ENCODE data around the gene CXorf49B.
"Not testable (repeated sequence)": the region's sequence is repeated elsewhere in the genome, so short reads cannot be mapped to it uniquely, and the experiment has no call there.

DNA sequence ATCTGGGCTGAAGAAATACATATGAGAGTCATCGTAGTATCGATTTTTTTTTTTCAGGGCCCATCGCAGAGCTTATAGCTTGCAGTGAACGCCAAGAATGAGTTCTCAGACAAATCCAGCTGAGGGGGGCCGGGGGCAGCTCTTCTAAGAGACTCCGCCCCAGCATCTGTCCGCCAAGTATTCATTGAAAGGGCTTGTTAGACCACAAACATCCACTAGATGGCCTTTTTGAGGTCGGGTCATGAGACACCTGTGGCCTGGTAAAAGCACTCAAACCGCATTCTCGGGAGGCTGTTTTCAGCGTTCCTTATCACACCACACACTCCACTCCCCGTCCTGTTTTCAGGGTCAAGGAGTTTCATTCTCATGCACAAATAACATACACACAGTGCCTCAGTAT, 15.2 kb downstream of the CXorf49B start:
- TF ChIP-seq FOXM1 (IDR thresholded peaks at IDR 0.05; ENCODE audit: low read depth, low read length); EED (IDR thresholded peaks at IDR 0.05; ENCODE audit: low read depth); TAF1 (IDR thresholded peaks at IDR 0.05; ENCODE audit: borderline replicate concordance, low read depth, low read length); ZZZ3 (IDR thresholded peaks at IDR 0.05; ENCODE audit: control insufficient read depth, insufficient read length, low read depth); ATF3 (IDR thresholded peaks at IDR 0.05; ENCODE audit: borderline replicate concordance, extremely low read depth, low read depth, low read length); POLR2AphosphoS5 (IDR thresholded peaks at IDR 0.05; ENCODE audit: low read length); EGR1 (IDR thresholded peaks at IDR 0.05; ENCODE audit: borderline replicate concordance in 1 of 2, low read depth in 2 of 2, low read length in 2 of 2): not testable (repeated sequence)
- TF ChIP-seq, protein P1, sequence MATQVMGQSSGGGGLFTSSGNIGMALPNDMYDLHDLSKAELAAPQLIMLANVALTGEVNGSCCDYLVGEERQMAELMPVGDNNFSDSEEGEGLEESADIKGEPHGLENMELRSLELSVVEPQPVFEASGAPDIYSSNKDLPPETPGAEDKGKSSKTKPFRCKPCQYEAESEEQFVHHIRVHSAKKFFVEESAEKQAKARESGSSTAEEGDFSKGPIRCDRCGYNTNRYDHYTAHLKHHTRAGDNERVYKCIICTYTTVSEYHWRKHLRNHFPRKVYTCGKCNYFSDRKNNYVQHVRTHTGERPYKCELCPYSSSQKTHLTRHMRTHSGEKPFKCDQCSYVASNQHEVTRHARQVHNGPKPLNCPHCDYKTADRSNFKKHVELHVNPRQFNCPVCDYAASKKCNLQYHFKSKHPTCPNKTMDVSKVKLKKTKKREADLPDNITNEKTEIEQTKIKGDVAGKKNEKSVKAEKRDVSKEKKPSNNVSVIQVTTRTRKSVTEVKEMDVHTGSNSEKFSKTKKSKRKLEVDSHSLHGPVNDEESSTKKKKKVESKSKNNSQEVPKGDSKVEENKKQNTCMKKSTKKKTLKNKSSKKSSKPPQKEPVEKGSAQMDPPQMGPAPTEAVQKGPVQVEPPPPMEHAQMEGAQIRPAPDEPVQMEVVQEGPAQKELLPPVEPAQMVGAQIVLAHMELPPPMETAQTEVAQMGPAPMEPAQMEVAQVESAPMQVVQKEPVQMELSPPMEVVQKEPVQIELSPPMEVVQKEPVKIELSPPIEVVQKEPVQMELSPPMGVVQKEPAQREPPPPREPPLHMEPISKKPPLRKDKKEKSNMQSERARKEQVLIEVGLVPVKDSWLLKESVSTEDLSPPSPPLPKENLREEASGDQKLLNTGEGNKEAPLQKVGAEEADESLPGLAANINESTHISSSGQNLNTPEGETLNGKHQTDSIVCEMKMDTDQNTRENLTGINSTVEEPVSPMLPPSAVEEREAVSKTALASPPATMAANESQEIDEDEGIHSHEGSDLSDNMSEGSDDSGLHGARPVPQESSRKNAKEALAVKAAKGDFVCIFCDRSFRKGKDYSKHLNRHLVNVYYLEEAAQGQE (IDR thresholded peaks at IDR 0.05; ENCODE audit: low read depth, low read length): not testable (repeated sequence)
- TF ChIP-seq, protein P2, sequence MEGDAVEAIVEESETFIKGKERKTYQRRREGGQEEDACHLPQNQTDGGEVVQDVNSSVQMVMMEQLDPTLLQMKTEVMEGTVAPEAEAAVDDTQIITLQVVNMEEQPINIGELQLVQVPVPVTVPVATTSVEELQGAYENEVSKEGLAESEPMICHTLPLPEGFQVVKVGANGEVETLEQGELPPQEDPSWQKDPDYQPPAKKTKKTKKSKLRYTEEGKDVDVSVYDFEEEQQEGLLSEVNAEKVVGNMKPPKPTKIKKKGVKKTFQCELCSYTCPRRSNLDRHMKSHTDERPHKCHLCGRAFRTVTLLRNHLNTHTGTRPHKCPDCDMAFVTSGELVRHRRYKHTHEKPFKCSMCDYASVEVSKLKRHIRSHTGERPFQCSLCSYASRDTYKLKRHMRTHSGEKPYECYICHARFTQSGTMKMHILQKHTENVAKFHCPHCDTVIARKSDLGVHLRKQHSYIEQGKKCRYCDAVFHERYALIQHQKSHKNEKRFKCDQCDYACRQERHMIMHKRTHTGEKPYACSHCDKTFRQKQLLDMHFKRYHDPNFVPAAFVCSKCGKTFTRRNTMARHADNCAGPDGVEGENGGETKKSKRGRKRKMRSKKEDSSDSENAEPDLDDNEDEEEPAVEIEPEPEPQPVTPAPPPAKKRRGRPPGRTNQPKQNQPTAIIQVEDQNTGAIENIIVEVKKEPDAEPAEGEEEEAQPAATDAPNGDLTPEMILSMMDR (IDR thresholded peaks at IDR 0.05 in 2 of 3, conservative IDR thresholded peaks at IDR 0.05 in 1 of 3; ENCODE audit: control insufficient read depth in 2 of 3, extremely low read depth in 1 of 3, insufficient read depth in 1 of 3, low read depth in 3 of 3, low read length in 3 of 3): not testable (repeated sequence)

Measured in GM12878 (cell line).